Measurements from ENCODE around the gene GLRX3. TPM values are rescaled to one million over a fixed set of nuclear protein-coding genes. Genes with fewer than 3 reads are reported as not detected.
"Not testable (repeated sequence)": the region's sequence is repeated elsewhere in the genome, so short reads cannot be mapped to it uniquely, and the experiment has no call there.

GLRX3 gene
- total RNA-seq, result 132 and 137 TPM in 2 replicates
- polyA plus RNA-seq, result 57.0 and 71.6 TPM in 2 replicates
- polyA plus RNA-seq (2011; cell fraction: cytosol; rRNA removed), result 99.3 and 117 TPM in 2 replicates
- polyA plus RNA-seq (2011; cell fraction: nucleus; rRNA removed), result 53.5 and 54.2 TPM in 2 replicates
- 151 and 198 TPM in 2 replicates for polyA plus RNA-seq (2012)
- polyA minus RNA-seq, result 21.7 and 22.4 TPM in 2 replicates
- polyA minus RNA-seq (2011; cell fraction: cytosol; rRNA and poly(A)+ RNA removed), result 31.9 TPM
- polyA minus RNA-seq (2011; cell fraction: nucleus; rRNA and poly(A)+ RNA removed), result 21.2 and 30.2 TPM in 2 replicates
- Bru-seq, nascent RNA, result percentile 88 among the genes with signal in this experiment
- BruChase-seq, experiment 1, labeled RNA remaining after a 6-hour chase, result percentile 85 among the genes with signal in this experiment
- BruChase-seq, experiment 2, labeled RNA remaining after a 2-hour chase, result percentile 96 among the genes with signal in this experiment
- long read RNA-seq, transcript GLRX3-201 (11 exons, 1,302 nt), result major isoform, 301 of 444 reads
- long read RNA-seq, transcript GLRX3-202 (12 exons, 3,827 nt), result minor isoform, 114 of 444 reads
- long read RNA-seq, partial matches to known transcripts, result 8 of 444 reads
- long read RNA-seq, other reads (novel, unspliced or antisense), result 19 of 444 reads

GRCh38 chr10:130136226-130137089 is at the start of gene GLRX3:
GLRX3 (plus strand) TSS chr10:130136391; CDS start chr10:130136421, 30 bp downstream.
- FAIRE-seq (peak; percentile 67), DNase-seq (ENCODE audit: low read depth, low spot score) (peak; percentile 80)
- Histone ChIP-seq H3K27ac (ENCODE audit: insufficient read depth, low read depth, low read length) (peak within 1 kb of the TSS; percentile 57), H3K79me2 (ENCODE audit: control insufficient read depth, insufficient read depth, low read length) (peaks cover 52% of the 10 kb centered on the region), H3K9me1 (replicated peaks; ENCODE audit: control insufficient read depth, extremely low read depth, insufficient read depth, low read length) (no peaks in the 10 kb centered on the region), H3K36me3 (ENCODE audit: control insufficient read depth in 2 of 2, extremely low read depth in 1 of 2, insufficient read depth in 2 of 2, low read length in 2 of 2) (no peaks in the 10 kb centered on the region), H3K9ac (replicated peaks; ENCODE audit: extremely low read depth, insufficient read depth, low read length) (peak within 1 kb of the TSS; percentile 87), H2AFZ (ENCODE audit: low read depth, low read length) (peak within 1 kb of the TSS; percentile 93), H3K4me2 (ENCODE audit: insufficient read depth, low read length) (peak within 1 kb of the TSS; percentile 89), H3K4me3 (replicated peaks in 1 of 3; ENCODE audit: insufficient read depth in 1 of 3, low read depth in 1 of 3, low read length in 3 of 3) (peak within 1 kb of the TSS; percentile 80 to 95 (median 83)), H3K27me3 (ENCODE audit: control insufficient read depth in 2 of 2, insufficient read depth in 2 of 2, low read length in 2 of 2) (peaks cover 0 to 2% of the 10 kb centered on the region in 2 experiments), H3K4me1 (ENCODE audit: control insufficient read depth, extremely low read depth, insufficient read depth, low read length) (peaks cover 19% of the 10 kb centered on the region), H4K20me1 (replicated peaks; ENCODE audit: control insufficient read depth, extremely low read depth, insufficient read depth, low read length) (no peaks in the 10 kb centered on the region), H3K9me3 (replicated peaks; ENCODE audit: control insufficient read depth, insufficient read depth, low read length) (no peaks in the 10 kb centered on the region)
- ChIA-PET POLR2A (interaction anchor here (0.6 to 2.5 kb wide), 3 partner anchors 14 to 44 kb away, joined by 3 to 24 read pairs (median 5); partner anchors contain the start of gene C10orf143), CTCF (interaction anchor here (1.0 to 3.3 kb wide), 4 partner anchors 9 to 43 kb away, joined by 4 to 46 read pairs (median 6); partner anchors contain the start of gene C10orf143)
- TF ChIP-seq POLR2AphosphoS5 (IDR thresholded peaks at IDR 0.05; ENCODE audit: insufficient read depth, low read depth, low read length) (peak; percentile 94), MAX (IDR thresholded peaks at IDR 0.05; ENCODE audit: insufficient read depth, insufficient read length) (no peak), MYC (IDR thresholded peaks at IDR 0.05; ENCODE audit: low read depth, low read length) (no peak), JUN (IDR thresholded peaks at IDR 0.05; ENCODE audit: borderline replicate concordance, insufficient read depth, insufficient read length, low read depth) (no peak), EZH2 (IDR thresholded peaks at IDR 0.05; ENCODE audit: borderline replicate concordance, low read depth, low read length, severe bottlenecking) (no peak), POLR2A (IDR thresholded peaks at IDR 0.05; ENCODE audit: low read depth, low read length) (peak; percentile 84), GATA2 (IDR thresholded peaks at IDR 0.05; ENCODE audit: insufficient read depth, insufficient read length, low read depth, low read length) (no peak), CTCF (IDR thresholded peaks at IDR 0.05; ENCODE audit: extremely low read depth in 1 of 2, insufficient read depth in 1 of 2, low read depth in 1 of 2, low read length in 2 of 2) (no peak), FOS (IDR thresholded peaks at IDR 0.05; ENCODE audit: borderline replicate concordance, insufficient read depth, low read length) (peak; percentile 41)
- intact Hi-C loops (cut with micrococcal nuclease), result loop anchor here (1.0 to 2.0 kb wide), 3 partner anchors 18 to 1090 kb away; no protein-coding TSS in a partner anchor
- dilution Hi-C loops (cut with MboI; ENCODE audit: extremely low pct_ligation_motif_present, low sequenced_read_pairs), result no loop called here
- no TSS peak for BruUV-seq (replicated peaks)

GRCh38 chr10:130090565-130090964 is 45.6 kb upstream of the GLRX3 start:
- dilution Hi-C loops (cut with MboI; ENCODE audit: extremely low pct_ligation_motif_present, low sequenced_read_pairs); intact Hi-C loops (cut with micrococcal nuclease); POLR2A ChIA-PET: not testable (repeated sequence)

More at GRCh38 chr10:130090565-130090964, 45.6 kb upstream of the GLRX3 start:
- BruUV-seq (replicated peaks); H3K4me1 ChIP-seq (ENCODE audit: control insufficient read depth, extremely low read depth, insufficient read depth, low read length); H3K36me3 ChIP-seq (ENCODE audit: control insufficient read depth in 2 of 2, extremely low read depth in 1 of 2, insufficient read depth in 2 of 2, low read length in 2 of 2); H3K79me2 ChIP-seq (ENCODE audit: control insufficient read depth, insufficient read depth, low read length); H3K27ac ChIP-seq (ENCODE audit: insufficient read depth, low read depth, low read length); DNase-seq (ENCODE audit: low read depth, low spot score); FAIRE-seq; H3K9me1 ChIP-seq (replicated peaks; ENCODE audit: control insufficient read depth, extremely low read depth, insufficient read depth, low read length); H2AFZ ChIP-seq (ENCODE audit: low read depth, low read length); H3K9me3 ChIP-seq (replicated peaks; ENCODE audit: control insufficient read depth, insufficient read depth, low read length); H3K27me3 ChIP-seq (ENCODE audit: control insufficient read depth in 2 of 2, insufficient read depth in 2 of 2, low read length in 2 of 2); H4K20me1 ChIP-seq (replicated peaks; ENCODE audit: control insufficient read depth, extremely low read depth, insufficient read depth, low read length); H3K4me2 ChIP-seq (ENCODE audit: insufficient read depth, low read length); CTCF ChIA-PET; H3K9ac ChIP-seq (replicated peaks; ENCODE audit: extremely low read depth, insufficient read depth, low read length); H3K4me3 ChIP-seq (replicated peaks in 1 of 3; ENCODE audit: insufficient read depth in 1 of 3, low read depth in 1 of 3, low read length in 3 of 3): not testable (repeated sequence)

Data from endothelial cell of umbilical vein (primary cell).